ENCODE data around the gene CHD3. TPM values are rescaled to one million over a fixed set of nuclear protein-coding genes. Genes with fewer than 3 reads are reported as not detected.
A peak's percentile ranks its signal among the peaks of the same experiment; 100 is the strongest.

Gene CHD3
- 100 to 1,000 TPM in 2 of 6 donors, 10 to 100 TPM in 4; 68.1 to 183 (median 91.3) TPM for total RNA-seq

DNA sequence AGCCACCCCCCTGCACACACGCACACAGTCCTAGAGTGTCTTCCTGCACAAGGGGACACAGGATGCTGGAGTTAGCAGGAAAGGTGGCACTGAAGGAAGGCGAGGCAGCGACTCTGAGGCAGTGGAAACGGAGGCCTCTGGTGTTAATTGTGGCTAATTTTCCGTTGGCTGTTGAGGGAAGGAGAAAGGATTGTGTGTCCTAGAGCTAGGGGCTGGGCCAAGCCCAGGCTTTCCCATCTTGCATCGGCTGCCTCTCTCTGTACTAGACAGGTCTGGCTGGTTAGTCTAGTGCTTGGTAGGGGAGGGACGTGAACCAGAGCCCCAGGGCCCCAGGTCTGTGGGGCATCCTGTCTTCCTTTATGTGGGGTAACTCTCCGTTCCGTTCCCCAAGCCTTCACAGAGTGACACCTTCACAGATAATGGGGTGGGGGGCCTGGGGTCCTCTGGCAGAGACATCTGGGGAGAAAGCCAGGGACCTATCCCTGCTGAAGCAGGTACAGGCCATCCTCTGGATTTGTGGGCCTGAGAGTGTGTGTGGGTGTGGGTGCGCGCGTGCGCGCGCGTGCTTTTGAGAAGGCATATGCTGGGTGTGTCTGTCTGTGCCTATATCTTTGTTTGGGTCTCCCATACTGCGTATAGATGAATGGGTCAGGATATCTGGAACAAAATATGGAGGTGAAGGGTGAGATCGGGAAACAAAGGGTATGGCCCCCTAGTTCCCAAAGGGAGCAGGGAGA lies at the start of gene CHD3:
Gene CHD3, plus strand, starts transcription at position 606 of the 737 bp plus-strand sequence. CDS start 212 bp downstream, outside the sequence.
- peak; percentile 32 to 71 for ATAC-seq (ENCODE audit: low FRiP score in 2 of 2)
- peak within 1 kb of the TSS; percentile 34 to 96 (median 73) for H3K4me3 ChIP-seq
- WGBS, 2 donors, result 8 to 30% methylated on average over 6 to 18 of the region's 18 CpGs

DNA sequence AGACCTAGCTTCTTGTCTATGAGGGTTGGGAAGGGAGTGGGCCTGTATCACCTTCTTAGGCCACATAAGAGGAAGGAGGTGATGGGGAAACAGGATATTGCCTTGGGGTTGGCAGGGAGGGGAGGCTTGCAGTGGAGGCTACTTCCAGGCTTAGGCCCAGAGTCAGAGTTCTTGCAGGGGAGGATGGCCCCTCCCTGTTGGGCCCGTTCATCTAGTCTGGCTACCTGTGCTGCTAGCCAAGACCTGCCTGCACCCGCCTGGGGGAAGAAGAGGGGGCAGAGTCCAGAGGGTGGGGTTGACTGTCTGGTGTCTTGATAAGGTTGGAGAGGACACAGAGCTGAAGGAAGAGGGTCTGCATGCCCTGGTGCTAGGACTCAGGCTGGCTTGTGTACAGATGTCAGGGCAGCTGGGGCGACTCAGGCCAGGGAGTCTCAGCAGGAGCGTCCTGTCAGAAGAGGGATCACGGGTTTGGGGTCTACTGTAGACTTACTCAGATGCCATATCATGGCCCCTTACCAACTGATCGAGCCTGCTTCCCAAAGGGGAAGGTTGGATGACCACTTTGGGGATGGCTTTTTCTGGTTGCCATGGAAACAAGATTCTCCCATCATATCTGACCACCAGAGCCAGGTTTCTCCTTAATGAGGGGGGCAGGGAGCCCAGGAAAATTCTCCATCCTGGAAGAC lies 49.3 kb upstream of the CHD3 start:
- Histone ChIP-seq H3K27ac (peak overlapping the region; percentile 99 to 100 (median 99)), H3K4me1 (peaks cover 44 to 67% (median 50%) of the 10 kb centered on the region in 4 donors), H3K4me3 (peak overlapping the region in 1 of 4 donors; percentile 71), H3K36me3 (peaks cover 0 to 3% (median 0%) of the 10 kb centered on the region in 4 donors), H3K9me3 (no peaks in the 10 kb centered on the region), H3K27me3 (no peaks in the 10 kb centered on the region)
- WGBS, 2 donors, result 57 to 66% methylated on average over 5 to 6 of the region's 6 CpGs
- TF ChIP-seq POLR2AphosphoS5 (IDR thresholded peaks at IDR 0.05), result peak in 1 of 2 donors; percentile 37
- no peak for TF ChIP-seq POLR2A (IDR thresholded peaks at IDR 0.05)
- DNase-seq (peak in 1 of 2 donors; percentile 67), ATAC-seq (ENCODE audit: low FRiP score in 2 of 2) (no peak)

More for the DNA sequence above, at the start of gene CHD3:
- DNase-seq, result peak; percentile 76 to 86
- TF ChIP-seq, protein P1, sequence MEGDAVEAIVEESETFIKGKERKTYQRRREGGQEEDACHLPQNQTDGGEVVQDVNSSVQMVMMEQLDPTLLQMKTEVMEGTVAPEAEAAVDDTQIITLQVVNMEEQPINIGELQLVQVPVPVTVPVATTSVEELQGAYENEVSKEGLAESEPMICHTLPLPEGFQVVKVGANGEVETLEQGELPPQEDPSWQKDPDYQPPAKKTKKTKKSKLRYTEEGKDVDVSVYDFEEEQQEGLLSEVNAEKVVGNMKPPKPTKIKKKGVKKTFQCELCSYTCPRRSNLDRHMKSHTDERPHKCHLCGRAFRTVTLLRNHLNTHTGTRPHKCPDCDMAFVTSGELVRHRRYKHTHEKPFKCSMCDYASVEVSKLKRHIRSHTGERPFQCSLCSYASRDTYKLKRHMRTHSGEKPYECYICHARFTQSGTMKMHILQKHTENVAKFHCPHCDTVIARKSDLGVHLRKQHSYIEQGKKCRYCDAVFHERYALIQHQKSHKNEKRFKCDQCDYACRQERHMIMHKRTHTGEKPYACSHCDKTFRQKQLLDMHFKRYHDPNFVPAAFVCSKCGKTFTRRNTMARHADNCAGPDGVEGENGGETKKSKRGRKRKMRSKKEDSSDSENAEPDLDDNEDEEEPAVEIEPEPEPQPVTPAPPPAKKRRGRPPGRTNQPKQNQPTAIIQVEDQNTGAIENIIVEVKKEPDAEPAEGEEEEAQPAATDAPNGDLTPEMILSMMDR (IDR thresholded peaks at IDR 0.05), result no peak
- peak; percentile 13 to 64 for TF ChIP-seq POLR2AphosphoS5 (IDR thresholded peaks at IDR 0.05)
- TF ChIP-seq EP300 (IDR thresholded peaks at IDR 0.05), result no peak
- peak in 2 of 4 donors; percentile 27 to 34 for TF ChIP-seq POLR2A (IDR thresholded peaks at IDR 0.05)
- Histone ChIP-seq H3K4me1 (peaks cover 39 to 53% (median 50%) of the 10 kb centered on the region in 4 donors), H3K9me3 (no peaks in the 10 kb centered on the region), H3K36me3 (peaks cover 0 to 27% (median 12%) of the 10 kb centered on the region in 4 donors), H3K27ac (peak within 1 kb of the TSS; percentile 89 to 96 (median 92)), H3K27me3 (no peaks in the 10 kb centered on the region)

DNA sequence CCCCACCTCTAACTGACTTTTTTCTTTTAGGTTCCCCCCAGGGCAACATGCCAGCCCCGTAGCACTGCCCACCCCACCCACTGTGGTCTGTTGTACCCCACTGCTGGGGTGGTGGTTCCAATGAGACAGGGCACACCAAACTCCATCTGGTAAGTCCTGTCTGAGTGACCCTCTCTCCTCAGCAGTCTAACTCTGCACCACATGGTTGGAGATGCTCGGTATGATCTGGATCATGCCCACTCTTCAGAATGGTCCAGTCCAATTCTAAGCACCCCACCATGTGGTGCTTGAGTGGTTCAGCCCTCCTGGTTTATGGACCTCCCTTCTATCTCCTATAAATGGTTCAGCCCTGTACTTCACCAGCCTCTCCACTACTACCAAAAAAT lies 48.7 kb upstream of the CHD3 start:
- TF ChIP-seq EP300 (IDR thresholded peaks at IDR 0.05), result no peak
- no peak for ATAC-seq (ENCODE audit: low FRiP score in 2 of 2)
- Histone ChIP-seq H3K9me3 (no peaks in the 10 kb centered on the region), H3K27me3 (no peaks in the 10 kb centered on the region), H3K4me1 (peaks cover 44 to 68% (median 50%) of the 10 kb centered on the region in 4 donors), H3K27ac (peak overlapping the region; percentile 99 to 100 (median 99)), H3K36me3 (peaks cover 0 to 3% (median 0%) of the 10 kb centered on the region in 4 donors), H3K4me3 (peak overlapping the region in 1 of 4 donors; percentile 71)
- no peak for DNase-seq
- WGBS, 2 donors, result 68 to 75% methylated on average over 2 of the region's 2 CpGs

DNA sequence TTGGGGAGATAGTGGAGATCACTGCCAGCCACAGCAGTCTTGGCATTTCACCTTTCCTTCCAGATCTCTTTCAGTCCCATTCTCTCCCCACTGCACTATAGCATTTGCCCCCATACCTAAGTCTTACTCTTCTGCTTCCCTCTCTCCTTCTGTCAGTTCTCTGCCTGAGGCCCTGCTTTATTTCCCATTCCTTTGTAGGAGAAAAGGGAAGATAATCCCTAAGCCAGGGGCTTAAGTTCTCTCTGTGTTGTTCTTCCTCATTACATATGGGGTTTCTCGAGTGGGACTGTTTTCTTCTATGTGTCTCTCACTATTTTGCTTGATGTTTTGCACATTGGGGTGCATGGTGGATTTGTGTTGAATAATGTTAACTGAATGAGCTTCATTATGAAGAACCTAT lies 48.1 kb upstream of the CHD3 start:
- peak overlapping the region in 1 of 4 donors; percentile 71 for H3K4me3 ChIP-seq
- TF ChIP-seq POLR2A (IDR thresholded peaks at IDR 0.05) (no peak), POLR2AphosphoS5 (IDR thresholded peaks at IDR 0.05) (no peak), EP300 (IDR thresholded peaks at IDR 0.05) (no peak)
- TF ChIP-seq, protein P1 (IDR thresholded peaks at IDR 0.05), result no peak
- 29 to 40% methylated on average over 1 of the region's 1 CpG for WGBS, 2 donors
- peaks cover 0 to 5% (median 3%) of the 10 kb centered on the region in 4 donors for H3K36me3 ChIP-seq
- H3K27ac ChIP-seq, result peak overlapping the region in 3 of 4 donors; percentile 99 to 100 (median 99)
- ATAC-seq (ENCODE audit: low FRiP score in 2 of 2) (no peak), DNase-seq (no peak)
- H3K9me3 ChIP-seq, result no peaks in the 10 kb centered on the region
- peaks cover 50 to 74% (median 56%) of the 10 kb centered on the region in 4 donors for H3K4me1 ChIP-seq
- no peaks in the 10 kb centered on the region for H3K27me3 ChIP-seq

DNA sequence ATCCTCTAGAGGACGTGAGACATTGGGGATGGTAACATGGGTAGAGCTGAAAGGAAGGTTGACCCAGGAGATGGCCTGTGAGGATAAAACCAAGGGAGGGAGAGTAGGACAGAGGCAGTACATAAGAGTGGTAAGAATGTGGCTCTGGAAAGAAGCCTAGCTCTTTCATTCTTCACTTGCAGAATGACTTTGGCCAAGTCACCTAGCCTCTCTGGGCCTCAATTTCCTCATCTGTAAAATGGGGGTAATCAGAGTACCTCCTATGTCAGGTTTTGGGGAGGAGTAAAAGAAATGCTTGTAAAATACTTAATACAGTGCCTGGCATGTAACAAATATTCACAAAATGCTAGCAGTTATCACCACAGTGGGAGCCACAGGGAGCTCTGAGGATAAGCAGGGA lies 47.7 kb upstream of the CHD3 start:
- WGBS, 2 donors, result 79 to 85% methylated on average over 1 of the region's 1 CpG
- ATAC-seq (ENCODE audit: low FRiP score in 2 of 2) (no peak), DNase-seq (no peak)
- Histone ChIP-seq H3K27me3 (no peaks in the 10 kb centered on the region), H3K36me3 (peaks cover 0 to 9% (median 7%) of the 10 kb centered on the region in 4 donors), H3K27ac (peak overlapping the region; percentile 99 to 100 (median 100)), H3K4me3 (peak overlapping the region; percentile 82 to 90 (median 87)), H3K4me1 (peaks cover 51 to 76% (median 59%) of the 10 kb centered on the region in 4 donors), H3K9me3 (no peaks in the 10 kb centered on the region)
- no peak for TF ChIP-seq POLR2AphosphoS5 (IDR thresholded peaks at IDR 0.05)
- TF ChIP-seq, protein P1 (IDR thresholded peaks at IDR 0.05), result no peak
- no peak for TF ChIP-seq EP300 (IDR thresholded peaks at IDR 0.05)
- no peak for TF ChIP-seq POLR2A (IDR thresholded peaks at IDR 0.05)
